Sigmoid colon (tissue), 7 donors: ENCODE measurements around the gene TRAF2. TPM values are rescaled to one million over a fixed set of nuclear protein-coding genes. Genes with fewer than 3 reads are reported as not detected.

Experiments used
- DNase-seq: peaks from one replicate; pipeline ENCODE4 v3.0.0-alpha.2; 2019
- H3K27ac ChIP-seq, 4 donors: fragments of 200-600 bp; sonication (generic); one replicate each; pipeline ENCODE4 v1.5.1; 2016 to 2019; ENCODE audit warnings: mild to moderate bottlenecking in 1 of 4
- H3K27me3 ChIP-seq, 3 donors: fragments of 200-600 bp; sonication (generic); one replicate each; pipeline ENCODE4 v1.5.1; 2019; ENCODE audit warnings: mild to moderate bottlenecking in 1 of 3
- H3K36me3 ChIP-seq, 4 donors: fragments of 200-600 bp; sonication (generic); one replicate each; pipeline ENCODE4 v1.5.1; 2016 to 2019
- H3K4me1 ChIP-seq, 4 donors: fragments of 200-600 bp; sonication (generic); one replicate each; pipeline ENCODE4 v1.5.1; 2017 to 2019
- H3K4me3 ChIP-seq, 4 donors: fragments of 200-600 bp; sonication (generic); one replicate each; pipeline ENCODE4 v1.5.1; 2017 to 2019; ENCODE audit warnings: mild to moderate bottlenecking in 2 of 4, moderate library complexity in 1 of 4
- H3K9me3 ChIP-seq, 4 donors: fragments of 200-600 bp in 3 of 4; sonication (generic) in 3 of 4; one replicate each; pipeline versions ENCODE4 v1.5.1 to v1.6.1; 2013 to 2019
- CTCF ChIP-seq, 4 experiments: fragments of 450-650 bp in 3 of 4; fragments of 200-600 bp in 1 of 4; IDR thresholded peaks; one replicate each; pipeline ENCODE4 v1.5.1; 2016 to 2019; ENCODE audit warnings: antibody characterized with exemption in 4 of 4, mild to moderate bottlenecking in 3 of 4, moderate library complexity in 2 of 4
- EP300 ChIP-seq, 4 donors: sonication (generic); formaldehyde crosslinking; IDR thresholded peaks; one replicate each; pipeline ENCODE4 v1.6.1; 2017; ENCODE audit warnings: antibody characterized with exemption in 4 of 4
- POLR2A ChIP-seq, 2 donors: fragments of 450-650 bp; IDR thresholded peaks; one replicate each; pipeline ENCODE4 v1.6.1; 2016; ENCODE audit warnings: antibody characterized with exemption in 2 of 2, mild to moderate bottlenecking in 2 of 2, moderate library complexity in 2 of 2
- POLR2AphosphoS5 ChIP-seq, 4 donors: sonication (generic); formaldehyde crosslinking; IDR thresholded peaks; one replicate each; pipeline ENCODE4 v1.6.1; 2017; ENCODE audit warnings: antibody characterized with exemption in 4 of 4
- WGBS, 2 donors: extraction: QIAGEN DNeasy Blood & Tissue Kit; methylation state at CpG; one replicate each; pipeline ENCODE4 v1.1.7; 2013; 5-methylcytosine and 5-hydroxymethylcytosine counted together
- intact Hi-C: fragments of 100-400 bp; cut with DNase I; formaldehyde crosslinking; loops from one replicate; pipeline ENCODE4 v1.15.1; 2023
- polyA plus RNA-seq, 3 donors: library from polyadenylated mRNA; stranded (reverse); fragments of 200-250 nt; gene quantifications; one replicate each; pipeline ENCODE4 v1.2.3, GENCODE V29; 2013
- total RNA-seq, 4 donors: library from RNA; depleted of rRNA; stranded (reverse); fragments of >200 nt; gene quantifications; one replicate each; pipeline ENCODE4 v1.1.0, GENCODE V29; 2016
- donor health status: healthy with polysubstance abuse.
- donor health status: Bipolar disorder and iron deficiency.
- donor health status: healthy.

TRAF2 gene
- total and polyA plus RNA-seq, 7 donors = 1.8 to 21.9 (median 5.5) TPM

- H3K36me3 ChIP-seq = peaks cover 9 to 26% (median 15%) of the 10 kb centered on the region in 4 donors
- WGBS, 2 donors = 6 to 29% methylated on average over 20 of the region's 20 CpGs
- peak overlapping the region in 2 of 4 donors; percentile 13 for H3K4me3 ChIP-seq
- TF ChIP-seq CTCF (IDR thresholded peaks at IDR 0.05) (no peak), POLR2AphosphoS5 (IDR thresholded peaks at IDR 0.05) (peak in 1 of 4 donors; percentile 33)
- H3K27me3 ChIP-seq = no peaks in the 10 kb centered on the region
- DNase-seq = no peak
- intact Hi-C loops = no loop called here
- no peaks in the 10 kb centered on the region for H3K9me3 ChIP-seq
- H3K27ac ChIP-seq = peak overlapping the region; percentile 71 to 85 (median 74)
- peaks cover 0 to 25% (median 22%) of the 10 kb centered on the region in 4 donors for H3K4me1 ChIP-seq
Observed at GRCh38 chr9:136901516-136902258, 15.4 kb downstream of the TRAF2 start.

- Histone ChIP-seq H3K36me3 (peaks cover 9 to 32% (median 15%) of the 10 kb centered on the region in 4 donors), H3K27me3 (no peaks in the 10 kb centered on the region), H3K4me3 (peak overlapping the region in 2 of 4 donors; percentile 13), H3K27ac (peak overlapping the region; percentile 71 to 85 (median 74)), H3K9me3 (no peaks in the 10 kb centered on the region), H3K4me1 (peaks cover 0 to 25% (median 22%) of the 10 kb centered on the region in 4 donors)
- DNase-seq = peak; percentile 78
- no peak for TF ChIP-seq CTCF (IDR thresholded peaks at IDR 0.05)
- TF ChIP-seq POLR2AphosphoS5 (IDR thresholded peaks at IDR 0.05) = peak in 3 of 4 donors; percentile 7 to 57 (median 29)
- peak in 1 of 2 donors; percentile 42 for TF ChIP-seq POLR2A (IDR thresholded peaks at IDR 0.05)
- TF ChIP-seq EP300 (IDR thresholded peaks at IDR 0.05) = peak in 1 of 4 donors; percentile 68
- 7 to 26% methylated on average over 15 of the region's 15 CpGs for WGBS, 2 donors
- intact Hi-C loops = no loop called here
Observed at GRCh38 chr9:136902259-136902821, 16.0 kb downstream of the TRAF2 start.

GRCh38 chr9:136903041-136903554, 16.8 kb downstream of the TRAF2 start:
- no peak for DNase-seq
- Histone ChIP-seq H3K27me3 (no peaks in the 10 kb centered on the region), H3K36me3 (peaks cover 9 to 37% (median 21%) of the 10 kb centered on the region in 4 donors), H3K4me1 (peaks cover 0 to 25% (median 22%) of the 10 kb centered on the region in 4 donors), H3K27ac (peak overlapping the region; percentile 71 to 85 (median 74)), H3K4me3 (no peak overlapping the region), H3K9me3 (no peaks in the 10 kb centered on the region)
- 30 to 60% methylated on average over 12 of the region's 12 CpGs for WGBS, 2 donors
- intact Hi-C loops = no loop called here
- TF ChIP-seq POLR2AphosphoS5 (IDR thresholded peaks at IDR 0.05) = no peak
- peak in 1 of 4 donors; percentile 36 for TF ChIP-seq EP300 (IDR thresholded peaks at IDR 0.05)

- DNase-seq = no peak
- peaks cover 0 to 23% (median 20%) of the 10 kb centered on the region in 4 donors for H3K4me1 ChIP-seq
- TF ChIP-seq POLR2AphosphoS5 (IDR thresholded peaks at IDR 0.05) (no peak), EP300 (IDR thresholded peaks at IDR 0.05) (no peak), POLR2A (IDR thresholded peaks at IDR 0.05) (no peak), CTCF (IDR thresholded peaks at IDR 0.05) (no peak)
- intact Hi-C loops = no loop called here
- no peaks in the 10 kb centered on the region for H3K9me3 ChIP-seq
- H3K27me3 ChIP-seq = no peaks in the 10 kb centered on the region
- H3K4me3 ChIP-seq = no peak overlapping the region
- H3K36me3 ChIP-seq = peaks cover 0 to 42% (median 14%) of the 10 kb centered on the region in 4 donors
- no peak overlapping the region for H3K27ac ChIP-seq
- 76 to 79% methylated on average over 4 of the region's 4 CpGs for WGBS, 2 donors
Observed at GRCh38 chr9:136906266-136906665, 19.9 kb downstream of the TRAF2 start.
